Large intestine (tissue), 3 donors: ENCODE measurements around the gene ST8SIA5. TPM values are rescaled to one million over a fixed set of nuclear protein-coding genes. Genes with fewer than 3 reads are reported as not detected.

Source experiments
- DNase-seq, 2 donors: peaks; one replicate each; pipeline versions ENCODE4 v3.0.0 to v3.0.0-alpha.2; 2013
- H3K27ac ChIP-seq: one replicate; pipeline ENCODE4 v1.5.1; 2013; ENCODE audit warnings: low read length
- H3K27me3 ChIP-seq: 2 replicates; pipeline ENCODE4 v1.6.1; 2013; ENCODE audit warnings: low read length; ENCODE audit not compliant: control insufficient read depth, insufficient read depth
- H3K36me3 ChIP-seq: 2 replicates; pipeline ENCODE4 v1.6.1; 2013; ENCODE audit warnings: low read length; ENCODE audit not compliant: control insufficient read depth, insufficient read depth
- H3K4me1 ChIP-seq: one replicate; pipeline ENCODE4 v1.6.1; 2013; ENCODE audit warnings: low read length; ENCODE audit not compliant: control insufficient read depth, insufficient read depth
- H3K4me3 ChIP-seq: one replicate; pipeline ENCODE4 v1.5.1; 2013; ENCODE audit warnings: low read length
- H3K9me3 ChIP-seq: one replicate; pipeline ENCODE4 v1.6.1; 2013; ENCODE audit warnings: mild to moderate bottlenecking, low read depth, low read length, moderate library complexity; ENCODE audit not compliant: control insufficient read depth
- WGBS: methylation state at CpG from one replicate; pipeline ENCODE4 v1.1.5; 2013; ENCODE audit warnings: low lambda C conversion rate; ENCODE audit not compliant: insufficient coverage; 5-methylcytosine and 5-hydroxymethylcytosine counted together
- polyA plus RNA-seq: library from polyadenylated mRNA; unstranded; fragments of 120-200 nt; gene quantifications from one replicate; pipeline ENCODE4 v1.2.1, GENCODE V29; 2013

Gene ST8SIA5
- polyA plus RNA-seq, 1 donor: 1.3 TPM

GRCh38 chr18:46716336-46716735 is 40.5 kb downstream of the ST8SIA5 start:
- WGBS: no CpG with 5 or more reads among the region's 5 CpGs
- no peaks in the 10 kb centered on the region for H3K9me3 ChIP-seq
- H3K4me3 ChIP-seq: no peak overlapping the region
- no peak for DNase-seq
- no peaks in the 10 kb centered on the region for H3K36me3 ChIP-seq
- peaks cover 8% of the 10 kb centered on the region for H3K27me3 ChIP-seq
- H3K4me1 ChIP-seq: no peaks in the 10 kb centered on the region
- H3K27ac ChIP-seq: no peak overlapping the region

- H3K4me3 ChIP-seq: no peak overlapping the region
- no peaks in the 10 kb centered on the region for H3K9me3 ChIP-seq
- no CpG with 5 or more reads among the region's 5 CpGs for whole genome bisulfite sequencing
- DNase-seq: no peak
- peaks cover 11% of the 10 kb centered on the region for H3K27me3 ChIP-seq
- H3K4me1 ChIP-seq: no peaks in the 10 kb centered on the region
- no peaks in the 10 kb centered on the region for H3K36me3 ChIP-seq
- H3K27ac ChIP-seq: no peak overlapping the region
These were observed 41.8 kb downstream of the ST8SIA5 start for GRCh38 chr18:46715062-46715461.

- H3K4me1 ChIP-seq: no peaks in the 10 kb centered on the region
- H3K4me3 ChIP-seq: no peak overlapping the region
- no peak overlapping the region for H3K27ac ChIP-seq
- no peaks in the 10 kb centered on the region for H3K36me3 ChIP-seq
- no CpG with 5 or more reads among the region's 5 CpGs for WGBS
- DNase-seq: no peak
- H3K9me3 ChIP-seq: no peaks in the 10 kb centered on the region
- H3K27me3 ChIP-seq: peaks cover 11% of the 10 kb centered on the region
These were observed 44.4 kb downstream of the ST8SIA5 start for GRCh38 chr18:46712406-46712805.

DNA sequence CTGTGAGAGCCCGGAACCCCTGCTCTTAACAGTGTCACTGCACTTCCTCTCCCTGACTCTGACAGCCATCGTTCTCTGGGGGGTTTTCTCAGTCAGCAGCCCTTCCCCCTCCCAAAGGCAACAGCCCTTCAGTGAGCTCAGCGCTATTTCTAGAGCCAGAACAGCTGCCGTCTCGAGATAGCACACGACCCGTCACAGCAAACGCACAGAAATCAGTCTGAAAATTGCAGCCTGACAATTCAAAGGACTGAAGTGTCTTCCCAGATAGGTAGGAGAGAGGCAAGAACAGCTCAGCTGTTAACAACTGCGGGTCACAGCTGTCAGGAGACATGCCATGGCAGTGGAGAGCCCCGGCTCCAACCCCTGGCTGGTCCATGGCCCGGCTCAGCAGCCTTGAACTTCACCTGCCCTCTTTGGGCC is 45.4 kb downstream of the ST8SIA5 start:
- Histone ChIP-seq H3K9me3 (no peaks in the 10 kb centered on the region), H3K4me1 (no peaks in the 10 kb centered on the region), H3K27me3 (peaks cover 13% of the 10 kb centered on the region), H3K4me3 (no peak overlapping the region), H3K27ac (no peak overlapping the region), H3K36me3 (no peaks in the 10 kb centered on the region)
- DNase-seq: no peak
- no CpG with 5 or more reads among the region's 11 CpGs for WGBS

- Histone ChIP-seq H3K9me3 (no peaks in the 10 kb centered on the region), H3K4me1 (no peaks in the 10 kb centered on the region), H3K27me3 (peaks cover 14% of the 10 kb centered on the region), H3K4me3 (no peak overlapping the region), H3K27ac (no peak overlapping the region), H3K36me3 (no peaks in the 10 kb centered on the region)
- DNase-seq: no peak
- no CpG with 5 or more reads among the region's 3 CpGs for WGBS
These were observed 49.9 kb downstream of the ST8SIA5 start for GRCh38 chr18:46706968-46707367.

- Histone ChIP-seq H3K9me3 (no peaks in the 10 kb centered on the region), H3K4me3 (no peak overlapping the region), H3K27me3 (peaks cover 7% of the 10 kb centered on the region), H3K4me1 (no peaks in the 10 kb centered on the region), H3K27ac (no peak overlapping the region), H3K36me3 (no peaks in the 10 kb centered on the region)
- no peak for DNase-seq
- 80% methylated on average over 1 of the region's 5 CpGs for WGBS
These were observed 51.3 kb downstream of the ST8SIA5 start for GRCh38 chr18:46705521-46705920.

DNA sequence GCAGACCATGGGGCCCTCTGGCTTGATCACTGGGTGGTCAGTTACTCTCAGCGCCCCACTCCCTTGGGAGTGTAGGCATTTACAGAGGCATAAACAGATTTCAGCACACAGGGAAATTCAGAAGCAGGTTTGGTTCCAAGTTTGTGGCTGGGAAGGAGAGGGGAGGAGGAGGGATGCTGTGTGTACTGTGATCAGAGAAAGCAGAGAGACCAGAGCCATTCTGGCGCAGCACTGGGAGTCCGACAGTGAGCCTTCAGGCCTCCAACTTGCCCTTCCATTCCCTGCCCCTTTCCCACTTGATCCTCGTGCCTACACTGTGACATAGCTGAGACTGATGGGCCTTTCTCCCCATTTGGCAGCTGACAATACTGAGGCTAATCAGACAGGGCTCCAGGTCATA is 52.0 kb downstream of the ST8SIA5 start:
- H3K9me3 ChIP-seq: no peaks in the 10 kb centered on the region
- no peaks in the 10 kb centered on the region for H3K36me3 ChIP-seq
- H3K27me3 ChIP-seq: peaks cover 6% of the 10 kb centered on the region
- no peak overlapping the region for H3K27ac ChIP-seq
- WGBS: no CpG with 5 or more reads among the region's 4 CpGs
- DNase-seq: no peak
- no peaks in the 10 kb centered on the region for H3K4me1 ChIP-seq
- H3K4me3 ChIP-seq: no peak overlapping the region

DNA sequence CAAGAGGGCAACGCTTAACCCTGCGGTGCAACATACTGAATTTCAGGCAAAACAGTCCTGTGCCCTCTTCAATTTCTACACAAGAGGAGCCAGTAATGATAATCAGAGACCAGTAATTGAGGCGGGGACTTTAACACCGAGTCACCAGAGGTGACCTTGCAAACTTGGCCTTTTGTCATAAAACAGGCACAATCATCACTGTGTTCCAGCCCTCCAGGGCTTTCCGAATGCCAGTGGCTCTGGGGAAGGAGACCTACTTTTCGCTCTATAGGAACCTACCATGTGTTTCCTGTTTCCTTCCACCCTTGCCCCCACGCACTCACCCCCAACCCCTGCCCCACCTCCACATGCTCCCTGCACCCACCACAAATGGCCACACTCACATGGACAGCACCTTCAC is 52.7 kb downstream of the ST8SIA5 start:
- no peaks in the 10 kb centered on the region for H3K4me1 ChIP-seq
- H3K9me3 ChIP-seq: no peaks in the 10 kb centered on the region
- H3K27me3 ChIP-seq: peaks cover 6% of the 10 kb centered on the region
- WGBS: 60% methylated on average over 1 of the region's 7 CpGs
- no peak overlapping the region for H3K4me3 ChIP-seq
- DNase-seq: no peak
- H3K36me3 ChIP-seq: no peaks in the 10 kb centered on the region
- no peak overlapping the region for H3K27ac ChIP-seq

DNA sequence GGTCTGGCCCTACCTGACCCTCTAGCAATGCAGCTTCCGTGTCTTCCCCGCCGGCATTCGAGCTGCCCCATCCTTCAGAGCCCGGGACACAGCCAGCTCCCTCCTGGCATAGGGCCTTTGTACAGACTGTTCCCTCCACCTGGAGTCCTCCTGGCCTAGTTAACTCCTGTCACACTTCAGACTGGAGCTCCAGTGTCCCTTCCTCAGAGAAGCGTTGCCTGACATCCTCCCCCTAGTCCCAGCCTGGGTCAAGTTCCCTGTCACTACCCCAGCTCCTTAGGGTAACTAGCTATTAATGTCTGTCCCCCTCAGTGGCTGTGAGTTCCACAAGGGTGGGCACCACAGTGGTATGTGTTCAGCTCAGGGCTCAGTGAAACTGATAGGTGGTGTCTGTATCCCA is 54.4 kb downstream of the ST8SIA5 start:
- peaks cover 2% of the 10 kb centered on the region for H3K9me3 ChIP-seq
- no peak overlapping the region for H3K4me3 ChIP-seq
- H3K27me3 ChIP-seq: peaks cover 6% of the 10 kb centered on the region
- no peak overlapping the region for H3K27ac ChIP-seq
- H3K4me1 ChIP-seq: no peaks in the 10 kb centered on the region
- no peak for DNase-seq
- WGBS: no CpG with 5 or more reads among the region's 6 CpGs
- no peaks in the 10 kb centered on the region for H3K36me3 ChIP-seq

DNA sequence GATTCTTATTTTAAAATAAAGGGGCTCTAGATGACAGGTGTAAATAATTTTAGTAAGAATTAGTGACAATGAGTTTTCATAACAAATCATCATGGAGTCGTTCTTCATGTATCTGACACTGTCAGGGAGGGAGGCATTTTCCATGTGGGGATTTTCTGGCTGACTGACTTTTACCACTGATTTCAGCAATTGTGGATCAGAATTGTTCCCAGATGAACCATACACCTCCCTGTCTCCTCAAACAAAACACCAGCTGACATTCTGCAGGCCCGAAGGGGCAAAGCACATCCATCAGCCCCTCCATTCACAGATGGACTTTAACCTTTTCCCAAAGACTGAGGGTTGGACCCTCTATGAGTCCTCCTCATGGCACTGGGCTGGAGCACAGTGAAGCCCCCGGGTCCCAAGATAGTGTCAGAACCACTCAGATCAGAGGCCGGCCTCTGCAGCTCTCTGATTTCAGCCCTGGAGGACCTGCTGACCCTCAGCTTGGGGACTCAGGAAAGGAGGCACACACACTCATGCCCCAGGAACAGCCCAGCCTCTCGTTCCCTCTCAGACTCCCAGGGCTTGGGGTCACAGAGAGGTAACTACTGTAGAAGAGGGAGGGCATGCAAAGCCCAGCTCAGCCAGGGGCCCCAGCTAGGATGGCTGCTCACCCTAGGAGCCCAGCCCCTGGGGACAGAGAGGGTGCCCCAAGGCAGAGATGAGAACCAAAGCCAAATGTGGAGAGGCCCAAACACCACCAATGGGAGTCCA is 56.6 kb downstream of the ST8SIA5 start:
- Histone ChIP-seq H3K9me3 (peaks cover 2% of the 10 kb centered on the region), H3K27me3 (peaks cover 2% of the 10 kb centered on the region), H3K4me3 (no peak overlapping the region), H3K27ac (no peak overlapping the region), H3K36me3 (no peaks in the 10 kb centered on the region), H3K4me1 (no peaks in the 10 kb centered on the region)
- DNase-seq: no peak
- WGBS: no CpG with 5 or more reads among the region's 5 CpGs

GRCh38 chr18:46696702-46697101 is 60.2 kb downstream of the ST8SIA5 start:
- H3K27me3 ChIP-seq: no peaks in the 10 kb centered on the region
- DNase-seq: no peak
- H3K36me3 ChIP-seq: no peaks in the 10 kb centered on the region
- H3K9me3 ChIP-seq: peaks cover 2% of the 10 kb centered on the region
- H3K4me1 ChIP-seq: no peaks in the 10 kb centered on the region
- no peak overlapping the region for H3K27ac ChIP-seq
- H3K4me3 ChIP-seq: no peak overlapping the region
